ENCODE results near the gene UBE2D3.

UBE2D3 gene

GRCh38 chr4:102783006-102783405, 44.3 kb downstream of the UBE2D3 start:
- no peak for TF ChIP-seq CTCF (IDR thresholded peaks at IDR 0.05; ENCODE audit: insufficient read depth, low read depth, low read length, missing control alignments)
- no peak overlapping the region for H3K4me3 ChIP-seq (ENCODE audit: low read length)
- peak; percentile 34 for DNase-seq (ENCODE audit: low read depth)

- no peak overlapping the region for H3K4me3 ChIP-seq (ENCODE audit: low read length)
- DNase-seq (ENCODE audit: low read depth), result no peak
- TF ChIP-seq CTCF (IDR thresholded peaks at IDR 0.05; ENCODE audit: insufficient read depth, low read depth, low read length, missing control alignments), result no peak
Measured at GRCh38 chr4:102781570-102781969, 45.8 kb downstream of the UBE2D3 start.

- no peak overlapping the region for H3K4me3 ChIP-seq (ENCODE audit: low read length)
- TF ChIP-seq CTCF (IDR thresholded peaks at IDR 0.05; ENCODE audit: insufficient read depth, low read depth, low read length, missing control alignments), result no peak
- peak; percentile 98 for DNase-seq (ENCODE audit: low read depth)
Measured at GRCh38 chr4:102780476-102781144, 46.7 kb downstream of the UBE2D3 start.

GRCh38 chr4:102779204-102779603, 48.1 kb downstream of the UBE2D3 start:
- no peak overlapping the region for H3K4me3 ChIP-seq (ENCODE audit: low read length)
- TF ChIP-seq CTCF (IDR thresholded peaks at IDR 0.05; ENCODE audit: insufficient read depth, low read depth, low read length, missing control alignments), result no peak

GRCh38 chr4:102778720-102779119, 48.6 kb downstream of the UBE2D3 start:
- no peak for TF ChIP-seq CTCF (IDR thresholded peaks at IDR 0.05; ENCODE audit: insufficient read depth, low read depth, low read length, missing control alignments)
- no peak overlapping the region for H3K4me3 ChIP-seq (ENCODE audit: low read length)
- DNase-seq (ENCODE audit: low read depth), result peak; percentile 41

More at GRCh38 chr4:102779204-102779603, 48.1 kb downstream of the UBE2D3 start:
- DNase-seq (ENCODE audit: low read depth), result no peak

GRCh38 chr4:102775805-102776204, 51.5 kb downstream of the UBE2D3 start:
- no peak overlapping the region for H3K4me3 ChIP-seq (ENCODE audit: low read length)
- no peak for TF ChIP-seq CTCF (IDR thresholded peaks at IDR 0.05; ENCODE audit: insufficient read depth, low read depth, low read length, missing control alignments)
- no peak for DNase-seq (ENCODE audit: low read depth)

GRCh38 chr4:102774254-102774653, 53.1 kb downstream of the UBE2D3 start:
- no peak for TF ChIP-seq CTCF (IDR thresholded peaks at IDR 0.05; ENCODE audit: insufficient read depth, low read depth, low read length, missing control alignments)
- no peak for DNase-seq (ENCODE audit: low read depth)
- no peak overlapping the region for H3K4me3 ChIP-seq (ENCODE audit: low read length)

Measured in epithelial cell of esophagus (primary cell).